HG03159 (cell line): Measurements from ENCODE around the gene APOA4.
"Not testable (repeated sequence)": the region's sequence is repeated elsewhere in the genome, so short reads cannot be mapped to it uniquely, and the experiment has no call there.

Experiments used
- ATAC-seq: cut with Tn5 transposase; IDR thresholded peaks from one replicate; pipeline ENCODE4 v1.9.1; 2021; ENCODE audit warnings: mild to moderate bottlenecking, moderate library complexity; ENCODE audit not compliant: unreplicated experiment

Gene APOA4

GRCh38 chr11:116849486-116849885 is 26.4 kb upstream of the APOA4 start:
- ATAC-seq: no peak

DNA sequence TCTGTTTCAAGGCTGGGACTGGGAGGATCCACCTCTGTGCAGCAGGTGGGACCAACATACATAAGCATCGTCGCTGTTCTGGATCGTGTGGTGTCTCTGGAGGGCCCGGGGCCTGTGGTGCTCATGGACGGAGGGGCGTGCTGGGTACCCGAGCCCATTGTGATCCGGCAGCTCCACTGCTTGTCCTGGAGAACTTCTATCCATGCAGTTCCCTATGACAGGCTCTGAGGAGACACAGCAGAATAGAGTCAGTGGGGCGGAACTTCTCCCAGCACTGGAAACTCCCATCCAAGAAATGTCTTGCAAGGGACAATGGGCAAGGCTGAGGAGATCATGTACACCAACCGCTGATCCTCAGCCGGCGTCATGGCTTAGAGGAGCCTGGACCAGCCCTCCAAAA is 26.0 kb upstream of the APOA4 start:
- ATAC-seq: no peak

DNA sequence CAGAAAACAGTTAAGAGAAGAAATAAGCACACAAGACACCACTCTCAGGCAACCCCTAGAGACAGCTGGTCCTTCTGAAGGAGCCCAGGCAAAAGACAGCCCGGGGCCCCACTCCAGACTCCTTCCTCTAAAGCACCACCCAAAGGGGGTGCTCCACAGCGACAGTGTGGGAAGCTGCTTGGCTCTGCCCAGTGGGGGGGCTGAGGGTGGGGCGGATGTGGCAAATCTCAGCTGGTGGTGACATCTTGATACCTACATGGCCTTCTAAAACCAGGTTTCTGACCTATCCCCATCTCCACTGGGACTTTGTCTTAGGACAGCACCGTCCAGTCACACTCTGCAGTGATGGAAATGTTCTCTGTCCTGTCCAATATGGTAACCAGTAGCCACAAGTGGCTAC is 24.5 kb upstream of the APOA4 start:
- no peak for ATAC-seq

DNA sequence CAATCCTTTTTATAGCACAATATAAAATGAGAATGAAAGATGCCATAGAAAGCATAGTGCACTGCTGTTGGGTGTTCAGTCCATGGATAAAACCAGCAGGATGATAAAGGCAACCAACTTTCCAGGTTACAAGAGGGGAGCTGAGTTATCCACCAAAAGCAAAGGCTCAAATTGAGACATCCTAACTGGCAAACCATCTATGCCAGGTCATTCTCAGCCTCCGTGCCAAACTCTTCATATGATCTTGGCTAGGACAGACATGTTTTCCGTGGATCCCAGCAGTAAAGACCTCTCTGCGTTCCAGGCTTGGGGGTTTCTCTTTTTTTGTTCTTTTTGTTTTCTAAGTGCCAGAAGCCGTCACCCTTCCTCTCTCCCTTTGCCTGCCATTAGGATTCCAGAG is 21.6 kb upstream of the APOA4 start:
- ATAC-seq: no peak

DNA sequence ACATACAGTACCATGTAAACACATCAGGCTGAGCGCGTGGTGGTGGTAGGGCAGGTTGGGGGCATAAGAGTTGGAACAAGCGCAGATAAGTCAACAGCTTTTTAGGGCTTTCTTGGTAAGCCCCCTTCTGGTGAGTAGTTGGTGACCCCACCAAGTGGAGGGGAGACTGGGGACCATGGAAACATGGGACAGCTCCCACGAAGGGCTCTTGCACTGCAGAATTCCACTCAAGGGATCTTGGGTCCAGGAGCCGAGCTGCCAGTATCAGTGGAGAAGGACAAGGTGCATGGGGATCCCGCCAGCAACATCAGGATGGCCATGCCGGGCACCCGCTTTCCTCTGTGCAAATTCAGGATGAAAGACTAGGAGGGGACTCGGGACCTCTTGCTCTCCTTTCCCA is 20.6 kb upstream of the APOA4 start:
- ATAC-seq: no peak

DNA sequence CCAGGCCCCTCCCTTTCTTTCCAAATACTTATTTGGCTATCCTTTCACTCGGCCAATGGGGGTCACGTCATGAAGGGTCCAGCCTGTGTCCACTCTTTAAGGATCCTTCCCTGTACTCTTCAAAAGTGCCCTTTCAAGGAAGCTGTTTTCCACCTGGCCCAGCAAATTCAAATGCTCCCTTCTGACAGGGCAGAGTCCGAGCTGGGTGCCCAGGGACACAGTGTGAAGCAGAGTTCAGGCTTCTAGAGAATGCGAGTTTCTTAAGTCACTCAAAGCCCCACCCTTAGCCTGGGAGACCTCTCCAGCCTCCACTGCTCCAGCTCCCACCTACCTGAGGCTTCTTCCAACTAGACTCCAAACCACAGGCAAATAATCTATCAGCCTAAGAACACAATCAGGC is 19.8 kb upstream of the APOA4 start:
- ATAC-seq: no peak

DNA sequence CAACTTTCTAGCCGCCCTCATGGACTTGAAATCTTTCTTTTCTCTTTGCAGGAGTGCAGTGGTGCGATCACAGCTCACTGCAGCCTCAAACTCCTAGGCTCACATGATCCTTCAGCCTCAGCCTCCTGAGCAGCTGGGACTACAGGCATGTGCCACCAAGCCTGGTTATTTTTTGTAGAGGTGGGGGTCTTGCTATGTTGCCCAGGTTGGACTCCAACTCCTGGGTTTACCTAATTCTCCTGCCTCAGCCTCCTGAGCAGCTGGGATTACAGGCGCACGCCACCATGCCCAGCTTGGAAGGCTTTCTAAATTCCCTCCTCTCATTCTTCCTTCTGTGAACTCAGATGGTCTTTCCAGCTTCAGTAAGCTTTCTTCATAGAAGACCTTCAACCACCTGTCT is 19.0 kb upstream of the APOA4 start:
- no peak for ATAC-seq

- no peak for ATAC-seq
Measured at GRCh38 chr11:116840746-116841296, 17.7 kb upstream of the APOA4 start.

DNA sequence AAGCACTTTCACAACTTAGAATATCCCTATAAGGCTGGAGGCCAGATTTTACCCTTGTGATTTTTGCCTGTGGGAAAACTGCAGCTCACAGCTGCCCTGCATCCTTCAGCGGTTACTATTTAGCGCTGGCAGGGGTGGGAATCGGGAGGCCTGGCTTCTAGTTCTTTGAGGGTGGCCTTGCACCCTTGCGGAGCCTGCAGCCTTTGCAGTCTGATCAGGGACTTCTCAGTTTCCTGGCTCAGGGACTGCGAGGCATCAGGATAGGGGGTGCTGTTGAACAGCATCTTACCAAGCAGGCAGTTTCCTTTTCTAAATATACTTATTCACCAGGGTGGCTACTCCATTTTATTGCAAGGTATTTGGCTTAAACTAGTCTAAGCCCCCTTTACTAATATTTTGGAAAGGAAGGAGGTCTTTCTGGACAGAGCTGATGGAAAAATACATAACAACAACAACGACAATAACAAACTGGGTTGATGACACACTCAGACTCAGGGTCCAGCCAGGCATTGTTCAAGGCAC is 17.2 kb upstream of the APOA4 start:
- ATAC-seq: no peak

GRCh38 chr11:116838321-116839084 is 15.4 kb upstream of the APOA4 start:
- no peak for ATAC-seq

DNA sequence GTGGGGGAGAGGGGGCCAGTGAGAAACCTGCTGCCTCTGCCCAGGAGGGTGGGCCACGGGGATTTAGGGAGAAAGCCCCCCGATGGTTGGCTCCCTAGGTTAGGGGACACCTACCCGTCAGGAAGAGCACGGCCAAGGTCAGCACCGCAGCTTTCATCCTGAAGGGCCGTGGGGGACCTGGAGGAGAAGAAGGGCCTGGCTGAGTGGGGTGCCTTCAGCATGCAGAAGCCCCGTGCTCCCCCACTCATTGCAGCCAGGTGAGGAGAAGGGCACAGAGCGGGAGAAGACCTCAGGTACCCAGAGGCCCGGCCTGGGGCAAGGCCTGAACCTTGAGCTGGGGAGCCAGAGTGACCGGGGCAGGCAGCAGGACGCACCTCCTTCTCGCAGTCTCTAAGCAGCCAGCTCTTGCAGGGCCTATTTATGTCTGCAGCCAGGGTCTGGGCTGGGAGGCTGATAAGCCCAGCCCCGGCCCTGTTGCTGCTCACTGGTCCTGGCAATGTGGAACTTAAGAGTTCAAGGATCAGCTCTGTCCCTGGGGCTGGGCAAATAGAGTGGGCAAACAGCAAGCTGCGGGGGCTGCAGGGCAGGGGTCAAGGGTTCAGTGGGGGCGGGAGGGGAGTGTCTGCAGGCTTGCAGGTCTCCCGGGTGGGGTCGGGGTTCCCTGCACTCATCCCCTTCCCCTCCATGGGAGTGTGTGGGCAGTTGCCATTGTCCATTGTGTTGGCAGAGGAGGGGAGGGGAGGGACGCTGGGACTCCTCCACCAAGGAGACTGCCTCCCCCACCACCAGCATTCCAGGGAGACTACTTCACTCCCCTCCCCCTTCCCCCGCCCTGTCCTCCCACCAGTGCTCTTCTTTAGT is 14.4 kb upstream of the APOA4 start, which contains the start of gene APOA1:
TSS of gene APOA1 (minus strand) at position 392 of the 861 bp plus-strand sequence. CDS start at position 157, 235 bp downstream.
- no peak for ATAC-seq

- no peak for ATAC-seq
Measured at GRCh38 chr11:116836632-116836991, 13.5 kb upstream of the APOA4 start.

GRCh38 chr11:116835791-116836631 is 12.9 kb upstream of the APOA4 start:
- peak; percentile 77 for ATAC-seq

DNA sequence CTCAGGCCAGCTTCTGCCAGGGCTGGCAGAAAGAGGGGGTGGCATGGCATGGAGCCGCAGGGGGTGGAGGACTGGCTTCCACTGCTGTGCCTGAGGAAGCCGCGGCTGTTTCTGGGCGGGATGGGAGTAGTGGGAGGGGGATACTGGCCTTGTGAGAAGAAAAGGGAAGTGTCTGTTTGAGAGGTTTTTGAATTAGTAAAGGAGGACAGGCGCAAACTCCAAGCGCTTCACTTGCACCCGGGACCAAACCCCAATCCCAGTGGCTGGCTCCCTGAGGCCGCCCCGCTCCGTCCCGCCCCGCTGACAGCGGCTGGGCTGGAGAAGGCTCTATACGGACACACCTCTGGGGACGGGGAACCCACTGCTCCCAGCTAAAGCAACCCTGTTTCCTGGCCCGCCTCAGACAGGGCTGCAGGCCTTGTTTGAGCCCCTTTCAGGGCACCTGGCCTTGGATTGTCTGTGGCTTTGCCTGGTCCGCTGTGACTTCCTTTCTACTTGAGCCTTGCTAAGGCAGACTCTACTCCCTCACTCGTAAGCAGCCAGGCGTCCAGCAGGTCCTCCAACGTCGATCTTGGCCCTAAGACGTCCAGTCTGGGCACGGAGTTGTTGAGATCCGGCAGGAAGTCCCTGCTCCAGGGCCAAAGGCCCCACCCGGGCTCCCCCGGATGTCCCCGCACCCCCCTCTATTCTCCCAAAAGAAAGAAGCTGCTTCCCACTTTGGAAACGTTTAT is 12.1 kb upstream of the APOA4 start:
- peak; percentile 25 for ATAC-seq

GRCh38 chr11:116834535-116835041 is 11.5 kb upstream of the APOA4 start:
- not testable (repeated sequence) for ATAC-seq

- ATAC-seq: no peak
Measured at GRCh38 chr11:116833816-116834534, 10.9 kb upstream of the APOA4 start.

DNA sequence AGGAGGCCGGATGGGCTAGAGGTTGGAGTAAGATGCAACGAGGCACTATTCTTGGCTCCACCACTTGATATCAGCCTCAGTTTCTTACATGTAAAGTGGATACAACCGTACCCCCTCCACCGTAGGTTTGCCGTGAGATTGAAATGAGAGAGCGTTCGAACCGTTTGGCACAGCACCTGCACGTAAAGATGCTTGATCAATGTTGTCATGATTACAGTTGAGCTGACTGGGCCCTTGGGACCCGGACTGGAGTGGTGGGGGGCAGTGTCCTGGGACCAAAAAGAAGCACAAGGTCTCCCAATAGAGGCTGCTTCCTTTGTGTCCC is 10.3 kb upstream of the APOA4 start:
- no peak for ATAC-seq

DNA sequence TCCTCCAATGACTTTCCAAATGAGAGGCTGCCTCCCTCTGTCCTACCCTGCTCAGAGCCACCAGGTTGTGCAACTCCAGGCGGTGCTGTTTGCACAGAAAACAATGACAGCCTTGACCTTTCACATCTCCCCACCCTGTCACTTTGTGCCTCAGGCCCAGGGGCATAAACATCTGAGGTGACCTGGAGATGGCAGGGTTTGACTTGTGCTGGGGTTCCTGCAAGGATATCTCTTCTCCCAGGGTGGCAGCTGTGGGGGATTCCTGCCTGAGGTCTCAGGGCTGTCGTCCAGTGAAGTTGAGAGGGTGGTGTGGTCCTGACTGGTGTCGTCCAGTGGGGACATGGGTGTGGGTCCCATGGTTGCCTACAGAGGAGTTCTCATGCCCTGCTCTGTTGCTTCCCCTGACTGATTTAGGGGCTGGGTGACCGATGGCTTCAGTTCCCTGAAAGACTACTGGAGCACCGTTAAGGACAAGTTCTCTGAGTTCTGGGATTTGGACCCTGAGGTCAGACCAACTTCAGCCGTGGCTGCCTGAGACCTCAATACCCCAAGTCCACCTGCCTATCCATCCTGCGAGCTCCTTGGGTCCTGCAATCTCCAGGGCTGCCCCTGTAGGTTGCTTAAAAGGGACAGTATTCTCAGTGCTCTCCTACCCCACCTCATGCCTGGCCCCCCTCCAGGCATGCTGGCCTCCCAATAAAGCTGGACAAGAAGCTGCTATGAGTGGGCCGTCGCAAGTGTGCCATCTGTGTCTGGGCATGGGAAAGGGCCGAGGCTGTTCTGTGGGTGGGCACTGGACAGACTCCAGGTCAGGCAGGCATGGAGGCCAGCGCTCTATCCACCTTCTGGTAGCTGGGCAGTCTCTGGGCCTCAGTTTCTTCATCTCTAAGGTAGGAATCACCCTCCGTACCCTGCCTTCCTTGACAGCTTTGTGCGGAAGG is 9.5 kb upstream of the APOA4 start:
- no peak for ATAC-seq
